PC-9 (cell line): ENCODE data around the gene LRP1B.

Experiments
- CTCF ChIP-seq: fragments of 200-600 bp; sonication (generic); conservative IDR thresholded peaks from 2 replicates; pipeline ENCODE4 v1.6.1; 2017; ENCODE audit warnings: mixed run types, antibody characterized with exemption, mild to moderate bottlenecking, moderate library complexity
- EZH2 ChIP-seq: fragments of 200-600 bp; sonication (generic); IDR thresholded peaks from 2 replicates; pipeline ENCODE4 v1.8.0; 2017; ENCODE audit warnings: antibody characterized with exemption, low read depth

DNA sequence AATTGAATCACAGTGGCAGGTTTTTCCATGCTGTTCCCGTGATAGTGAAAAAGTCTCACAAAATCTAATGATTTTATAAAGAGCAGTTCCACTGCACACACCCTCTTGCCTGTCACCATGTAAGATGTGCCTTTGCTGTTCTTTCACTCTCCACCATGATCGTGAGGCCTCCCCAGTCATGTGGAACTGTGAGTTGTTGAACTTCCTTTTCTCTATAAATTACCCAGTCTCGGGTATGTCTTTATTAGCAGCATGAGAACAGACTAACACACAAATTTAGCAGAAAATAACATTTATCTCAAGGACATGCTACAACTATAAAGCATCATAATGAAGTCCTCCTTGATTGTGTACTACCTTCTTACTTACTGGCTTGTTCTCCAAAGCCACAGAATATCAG, 1526.0 kb downstream of the LRP1B start:
- TF ChIP-seq CTCF: no peak
- no peak for TF ChIP-seq EZH2
